WTC11 (cell line): ENCODE results near the gene ESYT2. TPM values are rescaled to one million over a fixed set of nuclear protein-coding genes. Genes with fewer than 3 reads are reported as not detected.

Experiments used
- ATAC-seq: fragments of 200-7000 bp; cut with Tn5 transposase; 2 replicates; pipeline ENCODE4 v1.10.0; 2021; ENCODE audit warnings: mild to moderate bottlenecking, moderate library complexity
- CTCF ChIA-PET: fragments of 300-600 bp; sonication (Branson Sonifier 250); formaldehyde crosslinking; loops from one replicate; lab custom pipeline; 2021; ENCODE audit warnings: antibody characterized with exemption; lab: Charles Lee
- POLR2A ChIA-PET: fragments of 350-600 bp; sonication (Branson Sonifier 250); formaldehyde crosslinking; loops from one replicate; lab custom pipeline; 2021; ENCODE audit warnings: antibody characterized with exemption; lab: Charles Lee
- DNase-seq: peaks from one replicate; pipeline ENCODE4 v3.0.0; 2021; ENCODE audit warnings: low spot score
- H3K27ac Mint-ChIP-seq: 2 replicates; pipeline ENCODE4 v1.8.0; 2021; ENCODE audit warnings: mixed read lengths
- H3K27me3 Mint-ChIP-seq: 2 replicates; pipeline ENCODE4 v1.8.0; 2021; ENCODE audit warnings: low read depth, mild to moderate bottlenecking, moderate library complexity, mixed read lengths
- H3K36me3 Mint-ChIP-seq: 2 replicates; pipeline ENCODE4 v1.8.0; 2021; ENCODE audit warnings: mixed read lengths
- H3K4me1 Mint-ChIP-seq: 2 replicates; pipeline ENCODE4 v1.8.0; 2022; ENCODE audit warnings: mixed read lengths
- H3K4me3 Mint-ChIP-seq: 2 replicates; pipeline ENCODE4 v1.8.0; 2021; ENCODE audit warnings: mild to moderate bottlenecking, moderate library complexity, mixed read lengths
- H3K9me3 Mint-ChIP-seq: 2 replicates; pipeline ENCODE4 v1.8.0; 2021; ENCODE audit warnings: mixed read lengths
- FOXP1 ChIP-seq: sonication (generic); formaldehyde crosslinking; IDR thresholded peaks from 2 replicates; pipeline ENCODE4 v1.8.0; 2022; ENCODE audit warnings: missing genetic modification reagents, mild to moderate bottlenecking, moderate library complexity, borderline replicate concordance
- GABPB1 ChIP-seq: sonication (generic); formaldehyde crosslinking; IDR thresholded peaks from 2 replicates; pipeline ENCODE4 v1.8.1; 2023; ENCODE audit warnings: mild to moderate bottlenecking, missing genetic modification reagents
- GTF2I ChIP-seq: fragments of 250-450 bp; sonication (Bioruptor Pico); conservative IDR thresholded peaks from 2 replicates; pipeline ENCODE4 v1.4.0; 2021; ENCODE audit warnings: mild to moderate bottlenecking
- HMGA2 ChIP-seq: fragments of 250-450 bp; sonication (Bioruptor Pico); IDR thresholded peaks from 2 replicates; pipeline ENCODE4 v1.4.0; 2021; ENCODE audit warnings: mild to moderate bottlenecking, moderate library complexity
- JUN ChIP-seq: sonication (generic); formaldehyde crosslinking; IDR thresholded peaks from 2 replicates; pipeline ENCODE4 v1.8.0; 2023; ENCODE audit warnings: mild to moderate bottlenecking, missing genetic modification reagents
- MXD4 ChIP-seq: fragments of 250-450 bp; sonication (Bioruptor Pico); IDR thresholded peaks from 2 replicates; pipeline ENCODE4 v1.8.0; 2021; ENCODE audit warnings: mild to moderate bottlenecking, moderate library complexity, borderline replicate concordance
- NR3C1 ChIP-seq: sonication (generic); formaldehyde crosslinking; conservative IDR thresholded peaks from 2 replicates; pipeline ENCODE4 v1.8.1; 2023; ENCODE audit warnings: low read depth, mild to moderate bottlenecking, missing genetic modification reagents
- SMAD4 ChIP-seq: sonication (generic); formaldehyde crosslinking; IDR thresholded peaks from 2 replicates; pipeline ENCODE4 v1.8.0; 2022; ENCODE audit warnings: mild to moderate bottlenecking, missing genetic modification reagents
- TEAD1 ChIP-seq: sonication (generic); formaldehyde crosslinking; IDR thresholded peaks from 2 replicates; pipeline ENCODE4 v1.8.0; 2022; ENCODE audit warnings: mild to moderate bottlenecking, missing genetic modification reagents
- TEAD4 ChIP-seq: sonication (generic); formaldehyde crosslinking; IDR thresholded peaks from 2 replicates; pipeline ENCODE4 v1.8.0; 2022; ENCODE audit warnings: mild to moderate bottlenecking, missing genetic modification reagents
- TP53 ChIP-seq: sonication (generic); formaldehyde crosslinking; IDR thresholded peaks from 2 replicates; pipeline ENCODE4 v1.8.1; 2023; ENCODE audit warnings: mild to moderate bottlenecking, missing genetic modification reagents
- ZBTB21 ChIP-seq: sonication (generic); formaldehyde crosslinking; IDR thresholded peaks from 2 replicates; pipeline ENCODE4 v1.8.1; 2023; ENCODE audit warnings: mild to moderate bottlenecking, missing genetic modification reagents, borderline replicate concordance
- ZNF423 ChIP-seq: fragments of 250-450 bp; sonication (Bioruptor Pico); IDR thresholded peaks from 2 replicates; pipeline ENCODE4 v2.1.2; 2022; ENCODE audit warnings: mild to moderate bottlenecking, moderate library complexity
- total RNA-seq: library from RNA; stranded (reverse); gene quantifications from 3 replicates; pipeline ENCODE4 v1.2.3, GENCODE V29; 2021
- TF ChIP-seq, protein P1 (sequence below): sonication (generic); formaldehyde crosslinking; IDR thresholded peaks from 2 replicates; pipeline ENCODE4 v1.8.0; 2023; ENCODE audit warnings: mild to moderate bottlenecking, missing genetic modification reagents
- TF ChIP-seq, protein P2 (sequence below): sonication (generic); formaldehyde crosslinking; IDR thresholded peaks from 2 replicates; pipeline ENCODE4 v1.8.0; 2022; ENCODE audit warnings: mild to moderate bottlenecking, missing genetic modification reagents
- TF ChIP-seq, protein P3 (sequence below): sonication (generic); formaldehyde crosslinking; IDR thresholded peaks from 2 replicates; pipeline ENCODE4 v1.8.0; 2023; ENCODE audit warnings: missing genetic modification reagents
- TF ChIP-seq, protein P4 (sequence below): fragments of 250-450 bp; sonication (Bioruptor Pico); IDR thresholded peaks from 2 replicates; pipeline ENCODE4 v2.1.2; 2022; ENCODE audit warnings: mild to moderate bottlenecking, moderate library complexity
- TF ChIP-seq, protein P5 (sequence below): sonication (generic); formaldehyde crosslinking; IDR thresholded peaks from 2 replicates; pipeline ENCODE4 v1.8.1; 2022; ENCODE audit warnings: low read depth, mild to moderate bottlenecking, moderate library complexity, missing genetic modification reagents, borderline replicate concordance
- TF ChIP-seq, protein P6 (sequence below): sonication (generic); formaldehyde crosslinking; IDR thresholded peaks from 2 replicates; pipeline ENCODE4 v1.8.1; 2023; ENCODE audit warnings: mild to moderate bottlenecking, missing genetic modification reagents, moderate library complexity

The ESYT2 gene
- total RNA-seq, 1 experiment from 2014 or later, result 45.1 TPM

DNA sequence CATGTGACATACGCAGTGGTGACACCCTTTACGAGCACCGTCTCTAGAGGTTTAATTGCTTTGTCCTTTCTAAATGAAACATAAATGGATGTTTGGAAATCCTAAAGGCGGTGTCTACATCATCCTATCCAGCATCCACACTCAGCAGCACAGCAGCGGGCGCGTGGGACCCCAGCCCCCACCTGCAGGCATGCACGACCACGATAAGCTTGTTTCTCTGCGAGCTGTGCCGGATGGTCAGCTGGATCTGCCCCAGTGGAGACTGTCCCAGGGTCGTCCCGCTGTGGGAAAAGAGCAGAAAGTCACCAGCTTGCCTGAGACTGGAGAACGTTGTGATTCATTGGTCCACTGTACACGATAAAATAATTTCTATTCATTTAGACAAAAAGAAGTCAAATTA lies 90.5 kb downstream of the ESYT2 start:
- H3K27me3 Mint-ChIP-seq, result no peaks in the 10 kb centered on the region; the same call in 1 of the 2 replicates
- TF ChIP-seq JUN (CRISPR knock-in tag), result no peak
- TF ChIP-seq MXD4 (CRISPR knock-in tag), result no peak
- no peak for TF ChIP-seq TEAD4 (CRISPR knock-in tag)
- TF ChIP-seq TEAD1, result no peak
- TF ChIP-seq SMAD4 (CRISPR knock-in tag), result no peak
- no peak for TF ChIP-seq FOXP1 (CRISPR knock-in tag)
- TF ChIP-seq, protein P1, sequence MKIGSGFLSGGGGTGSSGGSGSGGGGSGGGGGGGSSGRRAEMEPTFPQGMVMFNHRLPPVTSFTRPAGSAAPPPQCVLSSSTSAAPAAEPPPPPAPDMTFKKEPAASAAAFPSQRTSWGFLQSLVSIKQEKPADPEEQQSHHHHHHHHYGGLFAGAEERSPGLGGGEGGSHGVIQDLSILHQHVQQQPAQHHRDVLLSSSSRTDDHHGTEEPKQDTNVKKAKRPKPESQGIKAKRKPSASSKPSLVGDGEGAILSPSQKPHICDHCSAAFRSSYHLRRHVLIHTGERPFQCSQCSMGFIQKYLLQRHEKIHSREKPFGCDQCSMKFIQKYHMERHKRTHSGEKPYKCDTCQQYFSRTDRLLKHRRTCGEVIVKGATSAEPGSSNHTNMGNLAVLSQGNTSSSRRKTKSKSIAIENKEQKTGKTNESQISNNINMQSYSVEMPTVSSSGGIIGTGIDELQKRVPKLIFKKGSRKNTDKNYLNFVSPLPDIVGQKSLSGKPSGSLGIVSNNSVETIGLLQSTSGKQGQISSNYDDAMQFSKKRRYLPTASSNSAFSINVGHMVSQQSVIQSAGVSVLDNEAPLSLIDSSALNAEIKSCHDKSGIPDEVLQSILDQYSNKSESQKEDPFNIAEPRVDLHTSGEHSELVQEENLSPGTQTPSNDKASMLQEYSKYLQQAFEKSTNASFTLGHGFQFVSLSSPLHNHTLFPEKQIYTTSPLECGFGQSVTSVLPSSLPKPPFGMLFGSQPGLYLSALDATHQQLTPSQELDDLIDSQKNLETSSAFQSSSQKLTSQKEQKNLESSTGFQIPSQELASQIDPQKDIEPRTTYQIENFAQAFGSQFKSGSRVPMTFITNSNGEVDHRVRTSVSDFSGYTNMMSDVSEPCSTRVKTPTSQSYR (CRISPR knock-in tag), result no peak
- no peak for TF ChIP-seq ZBTB21
- TF ChIP-seq, protein P2, sequence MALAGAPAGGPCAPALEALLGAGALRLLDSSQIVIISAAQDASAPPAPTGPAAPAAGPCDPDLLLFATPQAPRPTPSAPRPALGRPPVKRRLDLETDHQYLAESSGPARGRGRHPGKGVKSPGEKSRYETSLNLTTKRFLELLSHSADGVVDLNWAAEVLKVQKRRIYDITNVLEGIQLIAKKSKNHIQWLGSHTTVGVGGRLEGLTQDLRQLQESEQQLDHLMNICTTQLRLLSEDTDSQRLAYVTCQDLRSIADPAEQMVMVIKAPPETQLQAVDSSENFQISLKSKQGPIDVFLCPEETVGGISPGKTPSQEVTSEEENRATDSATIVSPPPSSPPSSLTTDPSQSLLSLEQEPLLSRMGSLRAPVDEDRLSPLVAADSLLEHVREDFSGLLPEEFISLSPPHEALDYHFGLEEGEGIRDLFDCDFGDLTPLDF (CRISPR knock-in tag), result no peak
- TF ChIP-seq GABPB1 (CRISPR knock-in tag), result no peak
- TF ChIP-seq, protein P3, sequence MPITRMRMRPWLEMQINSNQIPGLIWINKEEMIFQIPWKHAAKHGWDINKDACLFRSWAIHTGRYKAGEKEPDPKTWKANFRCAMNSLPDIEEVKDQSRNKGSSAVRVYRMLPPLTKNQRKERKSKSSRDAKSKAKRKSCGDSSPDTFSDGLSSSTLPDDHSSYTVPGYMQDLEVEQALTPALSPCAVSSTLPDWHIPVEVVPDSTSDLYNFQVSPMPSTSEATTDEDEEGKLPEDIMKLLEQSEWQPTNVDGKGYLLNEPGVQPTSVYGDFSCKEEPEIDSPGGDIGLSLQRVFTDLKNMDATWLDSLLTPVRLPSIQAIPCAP (CRISPR knock-in tag), result no peak
- no peak for TF ChIP-seq GTF2I (CRISPR knock-in tag)
- no peak for TF ChIP-seq HMGA2 (CRISPR knock-in tag)
- TF ChIP-seq ZNF423 (CRISPR knock-in tag), result no peak
- no peak for TF ChIP-seq TP53 (CRISPR knock-in tag)
- no peak for TF ChIP-seq NR3C1 (CRISPR knock-in tag)
- TF ChIP-seq, protein P4, sequence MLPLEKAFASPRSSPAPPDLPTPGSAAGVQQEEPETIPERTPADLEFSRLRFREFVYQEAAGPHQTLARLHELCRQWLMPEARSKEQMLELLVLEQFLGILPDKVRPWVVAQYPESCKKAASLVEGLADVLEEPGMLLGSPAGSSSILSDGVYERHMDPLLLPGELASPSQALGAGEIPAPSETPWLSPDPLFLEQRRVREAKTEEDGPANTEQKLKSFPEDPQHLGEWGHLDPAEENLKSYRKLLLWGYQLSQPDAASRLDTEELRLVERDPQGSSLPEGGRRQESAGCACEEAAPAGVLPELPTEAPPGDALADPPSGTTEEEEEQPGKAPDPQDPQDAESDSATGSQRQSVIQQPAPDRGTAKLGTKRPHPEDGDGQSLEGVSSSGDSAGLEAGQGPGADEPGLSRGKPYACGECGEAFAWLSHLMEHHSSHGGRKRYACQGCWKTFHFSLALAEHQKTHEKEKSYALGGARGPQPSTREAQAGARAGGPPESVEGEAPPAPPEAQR, result no peak
- TF ChIP-seq, protein P5, sequence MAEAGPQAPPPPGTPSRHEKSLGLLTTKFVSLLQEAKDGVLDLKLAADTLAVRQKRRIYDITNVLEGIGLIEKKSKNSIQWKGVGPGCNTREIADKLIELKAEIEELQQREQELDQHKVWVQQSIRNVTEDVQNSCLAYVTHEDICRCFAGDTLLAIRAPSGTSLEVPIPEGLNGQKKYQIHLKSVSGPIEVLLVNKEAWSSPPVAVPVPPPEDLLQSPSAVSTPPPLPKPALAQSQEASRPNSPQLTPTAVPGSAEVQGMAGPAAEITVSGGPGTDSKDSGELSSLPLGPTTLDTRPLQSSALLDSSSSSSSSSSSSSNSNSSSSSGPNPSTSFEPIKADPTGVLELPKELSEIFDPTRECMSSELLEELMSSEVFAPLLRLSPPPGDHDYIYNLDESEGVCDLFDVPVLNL (CRISPR knock-in tag), result no peak
- DNase-seq (no peak), ATAC-seq (no peak)
- ChIA-PET POLR2A (no interaction called here), CTCF (no interaction called here)
- H3K4me1 Mint-ChIP-seq, result no peaks in the 10 kb centered on the region
- H3K36me3 Mint-ChIP-seq, result peaks cover 63% of the 10 kb centered on the region
- no peaks in the 10 kb centered on the region for H3K9me3 Mint-ChIP-seq
- no peak overlapping the region for H3K4me3 Mint-ChIP-seq
- no peak overlapping the region for H3K27ac Mint-ChIP-seq

DNA sequence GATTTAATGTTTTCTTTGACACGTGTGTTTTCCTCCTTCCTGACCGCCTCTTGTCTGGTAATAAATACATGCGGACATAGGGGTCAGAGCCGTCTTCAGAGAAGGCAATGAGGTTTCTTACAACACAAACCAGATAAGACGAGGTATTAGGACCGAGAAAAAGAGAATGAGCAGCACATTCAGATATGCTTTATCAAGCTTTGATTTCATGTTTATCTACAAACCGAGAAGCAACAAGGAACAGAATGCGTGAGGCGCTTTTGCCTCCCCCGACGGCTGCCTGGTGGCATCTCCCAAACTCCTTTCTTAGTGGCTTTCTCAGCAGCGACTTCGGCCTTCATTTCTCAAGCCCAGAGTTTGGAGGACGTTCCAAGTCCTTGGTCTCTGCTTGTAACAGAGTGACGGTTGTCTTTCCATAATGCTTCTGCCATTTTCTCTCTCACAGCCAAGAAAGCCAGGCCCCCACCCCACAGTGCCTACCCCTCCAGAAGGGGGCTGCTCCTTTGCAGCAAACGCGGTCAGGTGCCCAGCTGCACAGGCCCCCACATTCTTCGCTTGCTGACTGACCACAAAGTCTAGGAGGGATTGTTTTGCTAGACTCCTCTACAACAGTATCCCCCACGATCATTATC lies 92.1 kb downstream of the ESYT2 start:
- peaks cover 51% of the 10 kb centered on the region for H3K36me3 Mint-ChIP-seq
- no peak overlapping the region for H3K4me3 Mint-ChIP-seq
- DNase-seq, result no peak
- ChIA-PET CTCF (no interaction called here), POLR2A (no interaction called here)
- H3K27me3 Mint-ChIP-seq, result no peaks in the 10 kb centered on the region
- no peaks in the 10 kb centered on the region for H3K9me3 Mint-ChIP-seq
- peaks cover 11% of the 10 kb centered on the region for H3K4me1 Mint-ChIP-seq
- TF ChIP-seq, protein P6, sequence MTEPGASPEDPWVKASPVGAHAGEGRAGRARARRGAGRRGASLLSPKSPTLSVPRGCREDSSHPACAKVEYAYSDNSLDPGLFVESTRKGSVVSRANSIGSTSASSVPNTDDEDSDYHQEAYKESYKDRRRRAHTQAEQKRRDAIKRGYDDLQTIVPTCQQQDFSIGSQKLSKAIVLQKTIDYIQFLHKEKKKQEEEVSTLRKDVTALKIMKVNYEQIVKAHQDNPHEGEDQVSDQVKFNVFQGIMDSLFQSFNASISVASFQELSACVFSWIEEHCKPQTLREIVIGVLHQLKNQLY (CRISPR knock-in tag), result no peak
- H3K27ac Mint-ChIP-seq, result 0 out of 2 replicates have a peak overlapping the region, but pooled peaks have one; percentile 3
- no peak for ATAC-seq
